Breast epithelium (tissue), 3 donors: ENCODE results near the gene NR2F1-AS1.

Experiments
- POLR2A ChIP-seq: fragments of 450-650 bp; IDR thresholded peaks from one replicate; pipeline ENCODE4 v1.6.1; 2016; ENCODE audit warnings: antibody characterized with exemption, mild to moderate bottlenecking, moderate library complexity
- POLR2AphosphoS5 ChIP-seq, 3 donors: sonication (generic); formaldehyde crosslinking; IDR thresholded peaks; one replicate each; pipeline ENCODE4 v1.6.1; 2017; ENCODE audit warnings: antibody characterized with exemption in 3 of 3
- TF ChIP-seq, protein P1 (sequence below), 3 donors: fragments of 450-650 bp; IDR thresholded peaks; one replicate each; pipeline ENCODE4 v1.5.1; 2016 to 2017; ENCODE audit warnings: antibody characterized with exemption in 3 of 3, mild to moderate bottlenecking in 3 of 3, moderate library complexity in 3 of 3

DNA sequence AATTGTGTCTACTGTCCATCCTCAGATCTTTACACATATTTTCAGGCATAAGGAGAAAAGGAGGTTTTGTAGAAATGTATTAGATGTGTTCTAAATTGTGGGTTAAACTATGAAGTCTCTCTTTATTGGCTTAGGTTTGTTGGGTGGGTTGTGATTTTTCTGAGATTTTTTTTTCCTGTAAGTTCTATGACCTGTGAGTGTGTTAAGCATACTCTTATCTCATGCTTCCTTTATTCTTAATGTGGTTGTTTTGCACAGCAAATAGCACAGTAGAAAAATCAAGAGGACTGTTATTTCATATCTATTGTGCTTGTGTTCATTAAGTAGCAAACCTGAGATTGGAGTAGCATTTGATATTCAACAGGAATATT lies 25.3 kb upstream of the NR2F1-AS1 start:
- TF ChIP-seq, protein P1, sequence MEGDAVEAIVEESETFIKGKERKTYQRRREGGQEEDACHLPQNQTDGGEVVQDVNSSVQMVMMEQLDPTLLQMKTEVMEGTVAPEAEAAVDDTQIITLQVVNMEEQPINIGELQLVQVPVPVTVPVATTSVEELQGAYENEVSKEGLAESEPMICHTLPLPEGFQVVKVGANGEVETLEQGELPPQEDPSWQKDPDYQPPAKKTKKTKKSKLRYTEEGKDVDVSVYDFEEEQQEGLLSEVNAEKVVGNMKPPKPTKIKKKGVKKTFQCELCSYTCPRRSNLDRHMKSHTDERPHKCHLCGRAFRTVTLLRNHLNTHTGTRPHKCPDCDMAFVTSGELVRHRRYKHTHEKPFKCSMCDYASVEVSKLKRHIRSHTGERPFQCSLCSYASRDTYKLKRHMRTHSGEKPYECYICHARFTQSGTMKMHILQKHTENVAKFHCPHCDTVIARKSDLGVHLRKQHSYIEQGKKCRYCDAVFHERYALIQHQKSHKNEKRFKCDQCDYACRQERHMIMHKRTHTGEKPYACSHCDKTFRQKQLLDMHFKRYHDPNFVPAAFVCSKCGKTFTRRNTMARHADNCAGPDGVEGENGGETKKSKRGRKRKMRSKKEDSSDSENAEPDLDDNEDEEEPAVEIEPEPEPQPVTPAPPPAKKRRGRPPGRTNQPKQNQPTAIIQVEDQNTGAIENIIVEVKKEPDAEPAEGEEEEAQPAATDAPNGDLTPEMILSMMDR (IDR thresholded peaks at IDR 0.05), result no peak
- no peak for TF ChIP-seq POLR2AphosphoS5 (IDR thresholded peaks at IDR 0.05)
- no peak for TF ChIP-seq POLR2A
